H1 (cell line): ENCODE data around the gene ST8SIA4. TPM values are rescaled to one million over a fixed set of nuclear protein-coding genes. Genes with fewer than 3 reads are reported as not detected.

Experiments used
- CTCF ChIA-PET: fragments of 300-600 bp; sonication (Branson Sonifier 250); formaldehyde crosslinking; loops from one replicate; lab custom pipeline; 2021; ENCODE audit not compliant: partially characterized antibody; lab: Charles Lee
- POLR2A ChIA-PET: fragments of 300-600 bp; sonication (Branson Sonifier 250); formaldehyde crosslinking; loops from one replicate; lab custom pipeline; 2021; ENCODE audit warnings: inconsistent platforms; ENCODE audit not compliant: partially characterized antibody; lab: Charles Lee
- DNase-seq, 2 experiments: peaks; one replicate each; pipeline versions ENCODE4 v3.0.0 to v3.0.0-alpha.2; 2010 to 2022; ENCODE audit warnings: low spot score in 2 of 2, low read depth in 1 of 2, mixed read lengths in 1 of 2
- FAIRE-seq: peaks from 2 replicates; lab custom pipeline; 2011; peaks lifted over from hg19 to GRCh38; lab: Jason Lieb, UNC
- H2AFZ ChIP-seq: 2 replicates; pipeline ENCODE4 v1.8.1; 2012; ENCODE audit warnings: low read length, inconsistent platforms
- H2AK5ac ChIP-seq: 2 replicates; pipeline ENCODE4 v1.6.1; 2013; ENCODE audit warnings: low read depth, low read length
- H2BK120ac ChIP-seq: replicated peaks from 2 replicates; pipeline ENCODE3; 2013; ENCODE audit warnings: low read depth, low read length, inconsistent platforms
- H2BK12ac ChIP-seq: 2 replicates; pipeline ENCODE4 v1.6.1; 2013; ENCODE audit warnings: low read depth, low read length
- H2BK15ac ChIP-seq: 2 replicates; pipeline ENCODE4 v1.6.1; 2013; ENCODE audit warnings: low read length
- H2BK20ac ChIP-seq: 2 replicates; pipeline ENCODE4 v1.6.1; 2013; ENCODE audit warnings: low read length
- H2BK5ac ChIP-seq: 2 replicates; pipeline ENCODE4 v1.6.1; 2013; ENCODE audit warnings: low read depth, low read length
- H3K14ac ChIP-seq: 2 replicates; pipeline ENCODE4 v1.6.1; 2013; ENCODE audit warnings: inconsistent platforms; ENCODE audit not compliant: insufficient read length
- H3K18ac ChIP-seq: 2 replicates; pipeline ENCODE4 v1.6.1; 2013; ENCODE audit warnings: low read length; ENCODE audit errors: extremely low read depth
- H3K23ac ChIP-seq: 2 replicates; pipeline ENCODE4 v1.6.1; 2013; ENCODE audit warnings: inconsistent platforms; ENCODE audit not compliant: insufficient read length
- H3K23me2 ChIP-seq: 2 replicates; pipeline ENCODE4 v1.6.1; 2013; ENCODE audit warnings: low read depth, low read length
- H3K27ac ChIP-seq: 2 replicates; pipeline ENCODE4 v1.6.1; 2011; ENCODE audit warnings: low read depth, low read length, inconsistent platforms
- H3K27me3 ChIP-seq, 4 experiments: replicated peaks in 1 of 4; 1 replicate in 1 of 4; 2 replicates in 3 of 4; pipeline versions ENCODE4 v1.6.1 to v1.8.1; 2011 to 2013; ENCODE audit warnings: low read length in 3 of 4, mild to moderate bottlenecking in 3 of 4, inconsistent platforms in 2 of 4, mixed read lengths in 2 of 4, moderate library complexity in 1 of 4; ENCODE audit not compliant: control insufficient read depth in 3 of 4, insufficient read depth in 3 of 4; ENCODE audit errors: extremely low read depth in 1 of 4
- H3K36me3 ChIP-seq, 4 experiments: 2 replicates each; pipeline versions ENCODE4 v1.6.1 to v1.8.1; 2011 to 2013; ENCODE audit warnings: mild to moderate bottlenecking in 4 of 4, low read length in 3 of 4, moderate library complexity in 2 of 4, control low read depth in 1 of 4, inconsistent platforms in 1 of 4; ENCODE audit not compliant: insufficient read depth in 4 of 4, control insufficient read depth in 2 of 4
- H3K4ac ChIP-seq: replicated peaks from 2 replicates; pipeline ENCODE3; 2013; ENCODE audit warnings: low read length, low read depth, mixed read lengths, inconsistent platforms; ENCODE audit not compliant: insufficient read length
- H3K4me1 ChIP-seq, 4 experiments: replicated peaks in 1 of 4; 1 replicate in 1 of 4; 2 replicates in 3 of 4; pipeline versions ENCODE4 v1.6.1 to v1.8.1; 2011 to 2013; ENCODE audit warnings: low read length in 3 of 4, inconsistent platforms in 2 of 4, mixed read lengths in 1 of 4; ENCODE audit not compliant: insufficient read depth in 4 of 4, control insufficient read depth in 3 of 4
- H3K4me2 ChIP-seq, 2 experiments: 2 replicates each; pipeline versions ENCODE4 v1.6.1 to v1.8.1; 2011 to 2013; ENCODE audit warnings: low read depth in 2 of 2, low read length in 2 of 2, control low read depth in 1 of 2, inconsistent platforms in 1 of 2, mild to moderate bottlenecking in 1 of 2; ENCODE audit not compliant: insufficient read depth in 1 of 2
- H3K4me3 ChIP-seq, 4 experiments: fragments of 200-600, 300-600 bp in 1 of 4; sonication (generic), shearing (Covaris generic), sonication (Bioruptor Twin) in 1 of 4; 2 replicates each; pipeline versions ENCODE4 v1.5.1 to v1.8.1; 2011 to 2016; ENCODE audit warnings: low read length in 4 of 4, low read depth in 3 of 4, control low read depth in 2 of 4, inconsistent platforms in 2 of 4, mild to moderate bottlenecking in 2 of 4, mixed read lengths in 1 of 4, moderate library complexity in 1 of 4; ENCODE audit not compliant: insufficient read depth in 2 of 4; ENCODE audit errors: extremely low read depth in 1 of 4
- H3K56ac ChIP-seq: replicated peaks from 2 replicates; pipeline ENCODE3; 2013; ENCODE audit warnings: low read depth, mild to moderate bottlenecking, mixed read lengths, low read length, inconsistent platforms; ENCODE audit not compliant: insufficient read length
- H3K79me1 ChIP-seq: 2 replicates; pipeline ENCODE4 v1.6.1; 2013; ENCODE audit warnings: low read depth, low read length, control low read depth
- H3K79me2 ChIP-seq, 2 experiments: 2 replicates each; pipeline versions ENCODE4 v1.6.1 to v1.8.1; 2012 to 2013; ENCODE audit warnings: low read length in 2 of 2, mild to moderate bottlenecking in 2 of 2, inconsistent platforms in 1 of 2; ENCODE audit not compliant: insufficient read depth in 2 of 2, control insufficient read depth in 1 of 2
- H3K9ac ChIP-seq, 4 experiments: replicated peaks in 1 of 4; 1 replicate in 1 of 4; 2 replicates in 3 of 4; pipeline versions ENCODE4 v1.6.1 to v1.8.1; 2011 to 2013; ENCODE audit warnings: low read depth in 3 of 4, low read length in 3 of 4, control low read depth in 2 of 4, mild to moderate bottlenecking in 2 of 4, moderate library complexity in 2 of 4, inconsistent platforms in 1 of 4; ENCODE audit errors: extremely low read depth in 1 of 4
- H3K9me3 ChIP-seq, 2 experiments: 2 replicates each; pipeline versions ENCODE4 v1.6.1 to v1.8.1; 2012 to 2013; ENCODE audit warnings: mild to moderate bottlenecking in 2 of 2, moderate library complexity in 2 of 2, control low read depth in 1 of 2, inconsistent platforms in 1 of 2, low read depth in 1 of 2, low read length in 1 of 2, mixed read lengths in 1 of 2; ENCODE audit not compliant: insufficient read depth in 2 of 2
- H4K20me1 ChIP-seq, 2 experiments: replicated peaks in 1 of 2; 2 replicates each; pipeline versions ENCODE3 to v1.8.1; 2011 to 2013; ENCODE audit warnings: inconsistent platforms in 2 of 2, low read length in 2 of 2, mild to moderate bottlenecking in 1 of 2; ENCODE audit not compliant: insufficient read depth in 2 of 2, control insufficient read depth in 1 of 2
- H4K5ac ChIP-seq: 2 replicates; pipeline ENCODE4 v1.6.1; 2013; ENCODE audit warnings: low read length, low read depth, mixed read lengths, inconsistent platforms; ENCODE audit not compliant: insufficient read length
- H4K8ac ChIP-seq: 2 replicates; pipeline ENCODE4 v1.8.0; 2013; ENCODE audit warnings: mild to moderate bottlenecking, moderate library complexity, low read length, inconsistent platforms; ENCODE audit not compliant: insufficient read depth; ENCODE audit errors: extremely low read depth
- H4K91ac ChIP-seq: replicated peaks from 2 replicates; pipeline ENCODE3; 2013; ENCODE audit warnings: low read length, mixed read lengths, inconsistent platforms; ENCODE audit not compliant: insufficient read length
- CHD2 ChIP-seq: IDR thresholded peaks from 2 replicates; pipeline ENCODE4 v1.6.1; 2012; ENCODE audit warnings: low read length, improper control_type of control experiment
- JUN ChIP-seq: IDR thresholded peaks from 2 replicates; pipeline ENCODE4 v1.6.1; 2011; ENCODE audit warnings: low read depth, mild to moderate bottlenecking, improper control_type of control experiment, low read length
- SAP30 ChIP-seq: fragments of 300-600 bp; sonication (generic); IDR thresholded peaks from 2 replicates; pipeline ENCODE4 v1.7.1; 2012; ENCODE audit warnings: low read length, moderate library complexity, mild to moderate bottlenecking, inconsistent platforms; ENCODE audit not compliant: insufficient read depth, insufficient replicate concordance
- WGBS, 2 experiments: shearing (Covaris generic) in 1 of 2; methylation state at CpG; one replicate each; pipeline versions ENCODE4 v1.1.6 to v1.1.7; 2013 to 2015; ENCODE audit warnings: low lambda C conversion rate in 2 of 2, mixed read lengths in 2 of 2, inconsistent platforms in 1 of 2, low coverage in 1 of 2, missing lambda C conversion rate in 1 of 2; ENCODE audit not compliant: insufficient replicate concordance in 2 of 2, insufficient coverage in 1 of 2, insufficient read length in 1 of 2; ENCODE audit errors: extremely low coverage in 1 of 2, missing lambda C conversion rate in 1 of 2; 5-methylcytosine and 5-hydroxymethylcytosine counted together
- polyA plus RNA-seq, 7 experiments: library from polyadenylated mRNA; depleted of rRNA in 3 of 7; stranded (reverse) in 5 of 7; unstranded in 2 of 7; fragments of >200 nt in 5 of 7; fragments of 200-250 nt in 2 of 7; gene quantifications; 1 replicate in 5 of 7; 2 replicates in 1 of 7; 4 replicates in 1 of 7; pipeline versions ENCODE4 v1.2.1 to v1.2.3, GENCODE V29; 2011 to 2013; ENCODE audit warnings: missing spikeins in 2 of 7, mixed read lengths in 2 of 7
- total RNA-seq: library from RNA; stranded (reverse); fragmentation: NEBNext Ultra II Directional; extraction: Animal tissue kit (Norgen Biotek cat#: 25700); gene quantifications from 2 replicates; pipeline ENCODE4 v1.2.1, GENCODE V29; 2021

The ST8SIA4 gene
- total and polyA plus RNA-seq, 2 of the 8 experiments (the other 6 are each of a cell fraction or from before 2014, with no cell fraction given) = 0.08 to 0.50 TPM

GRCh38 chr5:100790951-100791350, 112.1 kb downstream of the ST8SIA4 start:
- Histone ChIP-seq H2BK20ac (no peak overlapping the region), H4K91ac (no peak overlapping the region), H2AFZ (no peak overlapping the region), H2AK5ac (no peak overlapping the region), H3K36me3 (no peaks in the 10 kb centered on the region), H3K4me1 (peaks cover 0 to 8% (median 3%) of the 10 kb centered on the region in 4 experiments; a peak in 4 of 7 replicates), H3K79me2 (no peaks in the 10 kb centered on the region), H2BK120ac (no peak overlapping the region), H4K8ac (no peak overlapping the region), H3K79me1 (no peaks in the 10 kb centered on the region), H3K56ac (no peak overlapping the region), H2BK15ac (no peak overlapping the region), H3K23ac (no peak overlapping the region), H2BK12ac (no peak overlapping the region), H4K5ac (no peak overlapping the region), H2BK5ac (no peak overlapping the region), H3K4me2 (peak overlapping the region in 1 of 2 experiments; percentile 63; a peak in 1 of 4 replicates), H3K4me3 (no peak overlapping the region), H4K20me1 (no peaks in the 10 kb centered on the region), H3K27me3 (no peaks in the 10 kb centered on the region), H3K4ac (no peak overlapping the region), H3K27ac (no peak overlapping the region), H3K18ac (no peak overlapping the region), H3K9ac (no peak overlapping the region), H3K23me2 (no peaks in the 10 kb centered on the region), H3K9me3 (no peaks in the 10 kb centered on the region), H3K14ac (no peak overlapping the region)
- ChIA-PET POLR2A (no interaction called here), CTCF (interaction anchor here (0.7 to 2.0 kb wide), 4 partner anchors 16 to 312 kb away, joined by 3 to 11 read pairs (median 6); no protein-coding TSS in a partner anchor)
- DNase-seq (no peak), FAIRE-seq (no peak)
- TF ChIP-seq SAP30 (no peak), CHD2 (no peak), JUN (no peak)
- WGBS, 2 experiments = 89% methylated on average over 2 of the region's 2 CpGs; no CpG with 5 or more reads in 1 of the 2 experiments
